K562 (cell line): Measurements from ENCODE around the gene PPP3CA. TPM values are rescaled to one million over a fixed set of nuclear protein-coding genes. Genes with fewer than 3 reads are reported as not detected.

Source experiments
- ATAC-seq: fragments of 200-7000 bp; cut with Tn5 transposase; 3 replicates; pipeline ENCODE4 v1.9.1; 2020; ENCODE audit warnings: moderate library complexity
- BruUV-seq: library from RNA; stranded (reverse); fragments of 400-500 nt; replicated peaks from 2 replicates; lab custom pipeline; 2021; lab: Mats Ljungman, UMichigan
- CTCF ChIA-PET: fragments of 300-600 bp; formaldehyde crosslinking; extraction: SDS; loops from one replicate; lab custom pipeline; 2021; ENCODE audit warnings: low intra/inter-chr PET ratio; lab: Yijun Ruan, JAX
- POLR2A ChIA-PET: fragments of 300-600, 350-650 bp; sonication (Branson Sonifier 250); formaldehyde crosslinking; extraction: SDS; loops from one replicate; lab custom pipeline; 2021; ENCODE audit warnings: antibody characterized with exemption, inconsistent platforms; lab: Yijun Ruan, JAX
- DNase-seq, 4 experiments: peaks; one replicate each; pipeline versions ENCODE4 v3.0.0 to v3.0.0-alpha.2; 2011 to 2018; ENCODE audit warnings: low spot score in 3 of 4, mixed read lengths in 3 of 4; ENCODE audit errors: extremely low read depth in 1 of 4
- FAIRE-seq: peaks from 2 replicates; lab custom pipeline; 2011; peaks lifted over from hg19 to GRCh38; lab: Jason Lieb, UNC
- H2AFZ ChIP-seq: 2 replicates; pipeline ENCODE4 v1.6.0; 2011; ENCODE audit warnings: low read depth, low read length, control low read depth, inconsistent platforms
- H3K27ac ChIP-seq: fragments of 200-600 bp; 3 replicates; pipeline ENCODE4 v1.8.0; 2011; ENCODE audit warnings: low read depth, mild to moderate bottlenecking, control low read depth, inconsistent platforms, low read length, moderate library complexity, mixed read lengths; ENCODE audit errors: extremely low read depth
- H3K27me3 ChIP-seq, 2 experiments: fragments of 300-600 bp in 1 of 2; 2 replicates in 1 of 2; 3 replicates in 1 of 2; pipeline versions ENCODE4 v1.6.0 to v1.8.0; 2011; ENCODE audit warnings: inconsistent platforms in 2 of 2, low read length in 2 of 2, mild to moderate bottlenecking in 1 of 2, mixed read lengths in 1 of 2, moderate library complexity in 1 of 2; ENCODE audit not compliant: control insufficient read depth in 2 of 2, insufficient read depth in 2 of 2
- H3K36me3 ChIP-seq: fragments of 300-600 bp; 3 replicates; pipeline ENCODE4 v1.8.0; 2011; ENCODE audit warnings: mild to moderate bottlenecking, low read length, inconsistent platforms; ENCODE audit not compliant: control insufficient read depth, insufficient read depth
- H3K4me1 ChIP-seq, 2 experiments: fragments of 200-600 bp in 1 of 2; replicated peaks in 1 of 2; 2 replicates in 1 of 2; 3 replicates in 1 of 2; pipeline versions ENCODE4 v1.5.1 to v1.8.0; 2011; ENCODE audit warnings: inconsistent platforms in 2 of 2, low read length in 2 of 2, mild to moderate bottlenecking in 1 of 2, mixed read lengths in 1 of 2, moderate library complexity in 1 of 2; ENCODE audit not compliant: control insufficient read depth in 2 of 2, insufficient read depth in 2 of 2
- H3K4me2 ChIP-seq: 2 replicates; pipeline ENCODE4 v1.6.1; 2011; ENCODE audit warnings: low read length, control low read depth, inconsistent platforms, mixed read lengths; ENCODE audit not compliant: insufficient read depth
- H3K4me3 ChIP-seq: fragments of 200-600 bp; sonication (generic), shearing (Covaris generic); 2 replicates; pipeline ENCODE4 v1.5.1; 2016; ENCODE audit warnings: control low read depth, inconsistent platforms
- H3K79me2 ChIP-seq: fragments of 200-600 bp; 3 replicates; pipeline ENCODE4 v1.8.0; 2011; ENCODE audit warnings: low read length, inconsistent platforms; ENCODE audit not compliant: control insufficient read depth, insufficient read depth
- H3K9ac ChIP-seq, 2 experiments: 2 replicates each; pipeline versions ENCODE4 v1.6.0 to v1.6.1; 2011; ENCODE audit warnings: low read depth in 2 of 2, low read length in 2 of 2, control low read depth in 1 of 2, inconsistent platforms in 1 of 2, mild to moderate bottlenecking in 1 of 2, mixed read lengths in 1 of 2; ENCODE audit not compliant: insufficient read depth in 1 of 2
- H3K9me1 ChIP-seq: one replicate; pipeline ENCODE4 v1.6.0; 2011; ENCODE audit warnings: inconsistent platforms, mild to moderate bottlenecking, low read length, moderate library complexity; ENCODE audit not compliant: control insufficient read depth, insufficient read depth
- H3K9me3 ChIP-seq: replicated peaks from 2 replicates; pipeline ENCODE4 v1.5.1; 2011; ENCODE audit warnings: low read depth, low read length, inconsistent platforms; ENCODE audit not compliant: control insufficient read depth, insufficient read depth
- H4K20me1 ChIP-seq: replicated peaks from 2 replicates; pipeline ENCODE4 v1.6.1; 2011; ENCODE audit warnings: low read length, inconsistent platforms, mixed read lengths; ENCODE audit not compliant: control insufficient read depth, insufficient read depth
- ARHGAP35 ChIP-seq: fragments of 450-650 bp; IDR thresholded peaks from 2 replicates; pipeline ENCODE4 v1.6.1; 2018; ENCODE audit not compliant: partially characterized antibody
- FOXJ3 ChIP-seq: sonication (generic); formaldehyde crosslinking; IDR thresholded peaks from 2 replicates; pipeline ENCODE4 v1.4.0; 2020; ENCODE audit warnings: mild to moderate bottlenecking, missing genetic modification reagents
- NCOA4 ChIP-seq: fragments of 450-650 bp; IDR thresholded peaks from 2 replicates; pipeline ENCODE4 v1.6.1; 2018; ENCODE audit warnings: mild to moderate bottlenecking; ENCODE audit not compliant: partially characterized antibody
- SETDB1 ChIP-seq: IDR thresholded peaks from one replicate; pipeline ENCODE4 v1.6.1; 2012; ENCODE audit warnings: low read length, control low read depth, inconsistent platforms
- THRAP3 ChIP-seq: fragments of 450-650 bp; IDR thresholded peaks from 2 replicates; pipeline ENCODE4 v1.6.1; 2016; ENCODE audit warnings: mild to moderate bottlenecking, inconsistent platforms, borderline replicate concordance
- TSC22D4 ChIP-seq: fragments of 450-650 bp; IDR thresholded peaks from 2 replicates; pipeline ENCODE4 v1.6.1; 2016; ENCODE audit warnings: missing genetic modification characterization, missing biosample characterization, control low read depth
- ZNF77 ChIP-seq: fragments of 250-450 bp; sonication (Bioruptor Pico); IDR thresholded peaks from 2 replicates; pipeline ENCODE4 v1.5.0; 2020
- WGBS: fragments of 100-300 bp; shearing (Covaris generic); methylation state at CpG from one replicate; pipeline ENCODE4 v1.1.6; 2016; ENCODE audit warnings: low coverage, mixed read lengths; ENCODE audit not compliant: insufficient coverage; ENCODE audit errors: missing lambda C conversion rate; 5-methylcytosine and 5-hydroxymethylcytosine counted together
- in situ Hi-C: fragments of 300-500 bp; cut with MboI; formaldehyde crosslinking; loops from 4 replicates; pipeline ENCODE4 v1.15.0; 2018; ENCODE audit warnings: inconsistent platforms, mixed read lengths
- intact Hi-C: fragments of 100-400 bp; cut with micrococcal nuclease; formaldehyde crosslinking; loops from 2 replicates; pipeline ENCODE4 v1.14.2; 2022
- polyA plus RNA-seq, 8 experiments: library from polyadenylated mRNA; depleted of rRNA in 4 of 8; stranded (reverse) in 5 of 8; unstranded in 3 of 8; fragments of >200 nt; fragmentation: Nextera tagmentation in 2 of 8; fragmentation: Illumina TruSeq in 1 of 8; extraction: Ambion mirVana in 2 of 8; extraction: Trizol in 1 of 8; gene quantifications; 2 replicates each; pipeline versions ENCODE4 v1.2.1 to v1.2.3, GENCODE V29; 2011 to 2014; ENCODE audit warnings: inconsistent platforms in 1 of 8, missing spikeins in 1 of 8
- total RNA-seq, 7 experiments: library from RNA; depleted of rRNA in 6 of 7; stranded (reverse); fragments of >200 nt in 6 of 7; fragmentation: Illumina TruSeq in 2 of 7; extraction: Trizol in 2 of 7; gene quantifications; 2 replicates each; pipeline versions ENCODE4 v1.2.1 to v1.2.3, GENCODE V29; 2011 to 2021; ENCODE audit warnings: low replicate concordance in 1 of 7
- TF ChIP-seq, protein P1 (sequence below), 3 experiments: fragments of 200-800 bp in 1 of 3; fragments of 250-450 bp in 1 of 3; fragments of 450-650 bp in 1 of 3; sonication (Bioruptor Pico) in 1 of 3; sonication (Bioruptor generic) in 1 of 3; formaldehyde crosslinking in 1 of 3; IDR thresholded peaks; 2 replicates each; pipeline versions ENCODE4 v1.6.1 to v1.8.0; 2016 to 2022; ENCODE audit warnings: mild to moderate bottlenecking in 2 of 3, missing genetic modification characterization in 2 of 3, missing compliant biosample characterization in 1 of 3, moderate library complexity in 1 of 3

PPP3CA gene
- total and polyA plus RNA-seq, 9 of the 15 experiments (the other 6 are each of a cell fraction or from before 2014, with no cell fraction given), result 0.94 to 3.2 (median 1.6) TPM

DNA sequence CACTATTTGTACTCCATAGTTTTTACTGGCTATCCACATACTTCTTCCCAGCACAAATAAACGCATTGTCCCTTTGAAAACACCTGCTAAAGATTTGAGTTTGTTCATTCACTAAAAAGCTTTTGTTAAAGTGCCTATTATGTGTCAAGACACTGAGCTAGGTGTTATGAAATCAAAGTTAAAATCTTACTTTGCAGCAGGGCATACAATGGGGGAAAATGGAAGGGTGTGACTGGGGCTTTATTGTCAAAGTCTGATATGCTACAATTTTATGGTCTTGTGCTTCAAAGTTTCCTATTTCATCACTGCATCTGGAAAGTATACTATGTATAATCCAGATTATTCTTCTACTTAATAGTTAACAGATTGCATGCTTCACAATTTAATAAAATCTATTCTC is 128.4 kb downstream of the PPP3CA start (continued):
- TF ChIP-seq, protein P1, sequence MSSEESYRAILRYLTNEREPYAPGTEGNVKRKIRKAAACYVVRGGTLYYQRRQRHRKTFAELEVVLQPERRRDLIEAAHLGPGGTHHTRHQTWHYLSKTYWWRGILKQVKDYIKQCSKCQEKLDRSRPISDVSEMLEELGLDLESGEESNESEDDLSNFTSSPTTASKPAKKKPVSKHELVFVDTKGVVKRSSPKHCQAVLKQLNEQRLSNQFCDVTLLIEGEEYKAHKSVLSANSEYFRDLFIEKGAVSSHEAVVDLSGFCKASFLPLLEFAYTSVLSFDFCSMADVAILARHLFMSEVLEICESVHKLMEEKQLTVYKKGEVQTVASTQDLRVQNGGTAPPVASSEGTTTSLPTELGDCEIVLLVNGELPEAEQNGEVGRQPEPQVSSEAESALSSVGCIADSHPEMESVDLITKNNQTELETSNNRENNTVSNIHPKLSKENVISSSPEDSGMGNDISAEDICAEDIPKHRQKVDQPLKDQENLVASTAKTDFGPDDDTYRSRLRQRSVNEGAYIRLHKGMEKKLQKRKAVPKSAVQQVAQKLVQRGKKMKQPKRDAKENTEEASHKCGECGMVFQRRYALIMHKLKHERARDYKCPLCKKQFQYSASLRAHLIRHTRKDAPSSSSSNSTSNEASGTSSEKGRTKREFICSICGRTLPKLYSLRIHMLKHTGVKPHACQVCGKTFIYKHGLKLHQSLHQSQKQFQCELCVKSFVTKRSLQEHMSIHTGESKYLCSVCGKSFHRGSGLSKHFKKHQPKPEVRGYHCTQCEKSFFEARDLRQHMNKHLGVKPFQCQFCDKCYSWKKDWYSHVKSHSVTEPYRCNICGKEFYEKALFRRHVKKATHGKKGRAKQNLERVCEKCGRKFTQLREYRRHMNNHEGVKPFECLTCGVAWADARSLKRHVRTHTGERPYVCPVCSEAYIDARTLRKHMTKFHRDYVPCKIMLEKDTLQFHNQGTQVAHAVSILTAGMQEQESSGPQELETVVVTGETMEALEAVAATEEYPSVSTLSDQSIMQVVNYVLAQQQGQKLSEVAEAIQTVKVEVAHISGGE (CRISPR knock-in tag; IDR thresholded peaks at IDR 0.05), result no peak
- TF ChIP-seq THRAP3 (no peak), ARHGAP35 (no peak), TSC22D4 (tag) (no peak), ZNF77 (CRISPR knock-in tag) (no peak), SETDB1 (no peak), FOXJ3 (CRISPR knock-in tag) (no peak), NCOA4 (no peak)

DNA sequence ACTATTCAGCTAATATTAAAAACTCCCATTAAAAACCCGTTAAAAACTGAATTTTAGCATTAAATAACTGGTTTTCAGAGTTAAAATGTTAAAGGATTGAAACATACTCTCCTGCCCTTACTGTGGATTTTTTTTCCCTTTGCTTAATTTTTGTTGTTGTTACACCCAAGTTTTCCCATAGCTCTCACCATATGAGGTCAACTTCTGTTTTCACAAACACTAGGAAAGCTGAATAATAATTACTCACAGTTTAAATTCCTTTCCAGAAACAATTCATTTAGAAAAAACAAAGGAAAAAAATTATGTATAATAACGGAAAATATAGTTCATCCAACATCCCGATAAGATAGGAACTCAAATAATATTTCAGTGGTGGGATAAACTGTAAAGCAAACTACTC is 129.0 kb downstream of the PPP3CA start:
- Histone ChIP-seq H3K27me3 (no peaks in the 10 kb centered on the region), H3K9ac (no peak overlapping the region), H3K9me3 (no peaks in the 10 kb centered on the region), H3K4me2 (no peak overlapping the region), H3K9me1 (no peaks in the 10 kb centered on the region), H3K4me3 (no peak overlapping the region), H3K4me1 (no peaks in the 10 kb centered on the region), H3K79me2 (no peaks in the 10 kb centered on the region), H4K20me1 (no peaks in the 10 kb centered on the region), H2AFZ (no peak overlapping the region), H3K27ac (no peak overlapping the region), H3K36me3 (no peaks in the 10 kb centered on the region)
- 0% methylated on average over 3 of the region's 3 CpGs for WGBS
- CTCF ChIA-PET, result no interaction called here
- no peak for FAIRE-seq
- no peak for ATAC-seq
- POLR2A ChIA-PET, result no interaction called here
- intact Hi-C loops (no loop called here), in situ Hi-C loops (no loop called here)
- BruUV-seq, result no TSS peak
- DNase-seq, result no peak
